Hepatocyte (in vitro differentiated cells): ENCODE measurements around the gene PRRT1B. TPM values are rescaled to one million over a fixed set of nuclear protein-coding genes. Genes with fewer than 3 reads are reported as not detected.

Experiments
- DNase-seq: peaks from one replicate; pipeline ENCODE4 v3.0.0-alpha.2; 2016; ENCODE audit warnings: low spot score
- H2AFZ ChIP-seq: fragments of 200-600 bp; sonication (generic); 2 replicates; pipeline ENCODE4 v1.6.0; 2016; ENCODE audit warnings: antibody characterized with exemption, mild to moderate bottlenecking
- H3K27ac ChIP-seq: fragments of 200-600 bp; sonication (generic); 2 replicates; pipeline ENCODE4 v1.5.1; 2016; ENCODE audit warnings: mild to moderate bottlenecking
- H3K27me3 ChIP-seq: fragments of 200-600 bp; sonication (generic); 2 replicates; pipeline ENCODE4 v1.6.1; 2016
- H3K36me3 ChIP-seq: fragments of 200-600 bp; sonication (generic); replicated peaks from 2 replicates; pipeline ENCODE4 v1.5.1; 2016; ENCODE audit warnings: low read depth; ENCODE audit not compliant: insufficient read depth
- H3K4me1 ChIP-seq: fragments of 200-600 bp; sonication (generic); 2 replicates; pipeline ENCODE4 v1.5.1; 2016; ENCODE audit warnings: mild to moderate bottlenecking, moderate library complexity; ENCODE audit not compliant: insufficient read depth
- H3K4me2 ChIP-seq: fragments of 200-600 bp; sonication (generic); 2 replicates; pipeline ENCODE4 v1.6.0; 2016
- H3K4me3 ChIP-seq: fragments of 200-600 bp; sonication (generic); 2 replicates; pipeline ENCODE4 v1.5.1; 2016; ENCODE audit warnings: mild to moderate bottlenecking
- H3K79me2 ChIP-seq: fragments of 200-600 bp; sonication (generic); 2 replicates; pipeline ENCODE4 v1.6.0; 2017; ENCODE audit warnings: mild to moderate bottlenecking
- H3K9me2 ChIP-seq: fragments of 200-600 bp; sonication (generic); replicated peaks from 2 replicates; pipeline ENCODE4 v1.6.0; 2017; ENCODE audit warnings: mild to moderate bottlenecking; ENCODE audit not compliant: insufficient read depth
- H3K9me3 ChIP-seq: fragments of 200-600 bp; sonication (generic); 2 replicates; pipeline ENCODE4 v1.5.1; 2016; ENCODE audit warnings: low read depth, mild to moderate bottlenecking
- H4K20me1 ChIP-seq: fragments of 200-600 bp; sonication (generic); 2 replicates; pipeline ENCODE4 v1.6.0; 2016; ENCODE audit warnings: mild to moderate bottlenecking; ENCODE audit not compliant: insufficient read depth, poor library complexity, severe bottlenecking
- CTCF ChIP-seq: fragments of 200-600 bp; sonication (generic); IDR thresholded peaks from 2 replicates; pipeline ENCODE4 v1.5.1; 2016; ENCODE audit warnings: antibody characterized with exemption, mild to moderate bottlenecking; ENCODE audit not compliant: poor library complexity
- EZH2 ChIP-seq: fragments of 200-600 bp; sonication (generic); IDR thresholded peaks from 2 replicates; pipeline ENCODE4 v1.6.1; 2016; ENCODE audit warnings: antibody characterized with exemption, mild to moderate bottlenecking, borderline replicate concordance
- EZH2phosphoT487 ChIP-seq: fragments of 200-600 bp; sonication (generic); IDR thresholded peaks from one replicate; pipeline ENCODE4 v1.6.1; 2018; ENCODE audit warnings: antibody characterized with exemption, mild to moderate bottlenecking, low read depth, moderate library complexity; ENCODE audit not compliant: unreplicated experiment, severe bottlenecking
- WGBS: methylation state at CpG from one replicate; pipeline ENCODE4 v1.1.6; 2016; ENCODE audit warnings: low lambda C conversion rate; ENCODE audit errors: missing lambda C conversion rate; 5-methylcytosine and 5-hydroxymethylcytosine counted together
- polyA plus RNA-seq: library from polyadenylated mRNA; unstranded; fragments of >200 nt; fragmentation: Nextera tagmentation; extraction: Ambion mirVana; gene quantifications from 2 replicates; pipeline ENCODE4 v1.2.1, GENCODE V29; 2016
- total RNA-seq: library from RNA; depleted of rRNA; stranded (reverse); fragments of >200 nt; gene quantifications from 2 replicates; pipeline ENCODE4 v1.2.3, GENCODE V29; 2014

PRRT1B gene
- total and polyA plus RNA-seq, 2 experiments from 2014 or later: 0.17 to 1.4 TPM

GRCh38 chr9:131499254-131499767 is 46.0 kb upstream of the PRRT1B start:
- Histone ChIP-seq H3K9me3 (no peaks in the 10 kb centered on the region), H3K27ac (no peak overlapping the region), H3K4me1 (peaks cover 9% of the 10 kb centered on the region), H4K20me1 (no peaks in the 10 kb centered on the region), H3K4me2 (no peak overlapping the region), H3K9me2 (no peaks in the 10 kb centered on the region), H3K79me2 (peaks cover 10% of the 10 kb centered on the region), H3K4me3 (no peak overlapping the region), H3K27me3 (no peaks in the 10 kb centered on the region), H3K36me3 (no peaks in the 10 kb centered on the region), H2AFZ (no peak overlapping the region)
- no peak for DNase-seq
- no peak for TF ChIP-seq CTCF
- no peak for TF ChIP-seq EZH2
- 95% methylated on average over 7 of the region's 7 CpGs for WGBS

DNA sequence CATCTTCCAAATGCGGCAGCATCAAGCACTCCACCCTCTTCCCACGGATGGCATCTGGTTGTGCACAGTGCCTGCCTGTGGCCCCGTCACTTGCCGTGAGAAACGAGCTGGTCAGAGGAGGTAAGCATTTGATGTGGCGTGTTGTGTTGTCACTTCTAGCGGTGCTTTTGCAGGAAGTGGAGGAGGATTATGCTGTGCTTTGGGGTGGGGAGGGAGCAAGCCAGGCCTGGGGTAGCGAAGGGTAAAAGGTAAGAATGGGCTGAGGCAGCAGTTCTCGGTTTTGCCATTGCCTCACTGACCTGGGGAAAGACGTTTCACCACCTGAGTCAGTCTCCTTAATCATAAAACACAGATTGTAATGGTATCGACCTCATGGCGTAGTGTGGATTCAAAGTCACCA is 44.9 kb upstream of the PRRT1B start:
- H4K20me1 ChIP-seq: no peaks in the 10 kb centered on the region
- H3K27me3 ChIP-seq: no peaks in the 10 kb centered on the region
- no peak overlapping the region for H3K4me3 ChIP-seq
- no peaks in the 10 kb centered on the region for H3K9me2 ChIP-seq
- DNase-seq: no peak
- 93% methylated on average over 12 of the region's 12 CpGs for WGBS
- no peak overlapping the region for H3K27ac ChIP-seq
- no peak overlapping the region for H3K4me2 ChIP-seq
- no peaks in the 10 kb centered on the region for H3K9me3 ChIP-seq
- TF ChIP-seq EZH2 (no peak), CTCF (no peak), EZH2phosphoT487 (no peak)
- H3K79me2 ChIP-seq: peaks cover 19% of the 10 kb centered on the region
- no peaks in the 10 kb centered on the region for H3K36me3 ChIP-seq
- H3K4me1 ChIP-seq: peaks cover 10% of the 10 kb centered on the region
- H2AFZ ChIP-seq: no peak overlapping the region

GRCh38 chr9:131500939-131501541 is 44.3 kb upstream of the PRRT1B start:
- H3K36me3 ChIP-seq: no peaks in the 10 kb centered on the region
- H3K9me3 ChIP-seq: no peaks in the 10 kb centered on the region
- 85% methylated on average over 5 of the region's 5 CpGs for WGBS
- H3K9me2 ChIP-seq: no peaks in the 10 kb centered on the region
- H3K4me1 ChIP-seq: peaks cover 10% of the 10 kb centered on the region
- H3K79me2 ChIP-seq: peaks cover 25% of the 10 kb centered on the region
- H3K27ac ChIP-seq: no peak overlapping the region
- no peaks in the 10 kb centered on the region for H3K27me3 ChIP-seq
- no peak overlapping the region for H3K4me3 ChIP-seq
- TF ChIP-seq EZH2: no peak
- H3K4me2 ChIP-seq: no peak overlapping the region
- peak; percentile 23 for DNase-seq
- no peak overlapping the region for H2AFZ ChIP-seq
- H4K20me1 ChIP-seq: no peaks in the 10 kb centered on the region

DNA sequence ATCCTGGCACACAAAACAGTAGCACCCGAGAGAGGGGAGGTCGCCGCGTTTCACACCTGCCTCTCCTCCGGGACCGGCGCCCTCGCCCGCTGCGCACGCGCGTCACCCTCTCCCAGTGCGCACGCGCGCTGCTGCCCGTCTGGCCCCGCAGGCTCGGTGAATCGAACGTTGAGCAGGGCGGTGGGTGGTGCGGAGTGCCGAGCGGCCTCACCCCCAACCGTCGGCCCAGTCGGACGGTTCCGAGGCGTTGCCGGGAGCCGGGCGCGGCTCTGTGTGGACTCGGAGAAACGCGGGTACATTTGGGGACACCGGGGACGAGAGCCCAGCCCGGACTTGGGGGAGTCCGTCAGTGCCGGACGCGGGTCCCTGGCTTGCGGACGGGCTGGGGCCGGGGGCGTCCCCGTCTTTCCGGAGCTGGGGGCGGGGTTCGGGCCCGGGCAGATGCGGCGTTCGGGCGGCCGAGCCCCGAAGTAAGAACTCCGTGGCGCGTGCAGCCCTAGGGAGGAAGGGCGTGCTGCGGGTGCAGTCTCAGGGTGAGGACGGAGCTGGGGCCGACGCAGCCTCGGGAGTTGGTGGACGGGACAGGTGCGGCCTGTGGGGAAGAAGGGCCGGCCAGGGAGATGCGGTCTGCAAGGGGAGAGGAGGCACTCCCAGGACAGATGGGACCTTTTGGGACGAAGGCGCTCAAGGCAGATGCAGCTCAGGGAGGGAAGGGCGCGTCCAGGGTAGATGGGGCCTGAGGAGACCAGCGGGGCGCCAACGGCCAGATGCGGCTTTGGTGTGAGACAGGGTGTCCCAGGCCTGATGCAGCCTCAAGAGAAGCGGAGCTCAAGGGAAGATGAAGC is 42.3 kb upstream of the PRRT1B start, which contains the start of gene POMT1:
TSS of gene POMT1 (plus strand) at position 138 of the 845 bp plus-strand sequence. CDS start 1,301 bp downstream, outside the sequence.
- WGBS: under 1% methylated on average over 82 of the region's 83 CpGs
- peak within 1 kb of the TSS; percentile 80 for H3K4me3 ChIP-seq

More for the DNA sequence above, 42.3 kb upstream of the PRRT1B start, which contains the start of gene POMT1:
- no peaks in the 10 kb centered on the region for H4K20me1 ChIP-seq
- TF ChIP-seq EZH2phosphoT487: no peak
- TF ChIP-seq EZH2: no peak
- no peak for TF ChIP-seq CTCF
- no peaks in the 10 kb centered on the region for H3K27me3 ChIP-seq
- peak within 1 kb of the TSS; percentile 95 for H2AFZ ChIP-seq
- peaks cover 10% of the 10 kb centered on the region for H3K4me1 ChIP-seq
- no peaks in the 10 kb centered on the region for H3K36me3 ChIP-seq
- DNase-seq: peak; percentile 93
- H3K79me2 ChIP-seq: peaks cover 28% of the 10 kb centered on the region
- no peaks in the 10 kb centered on the region for H3K9me2 ChIP-seq
- peak within 1 kb of the TSS; percentile 77 for H3K4me2 ChIP-seq
- H3K9me3 ChIP-seq: no peaks in the 10 kb centered on the region
- H3K27ac ChIP-seq: peak within 1 kb of the TSS; percentile 61
